Aorta (tissue), 5 donors: Measurements from ENCODE around the gene C4A. TPM values are rescaled to one million over a fixed set of nuclear protein-coding genes. Genes with fewer than 3 reads are reported as not detected.

Experiments used
- ATAC-seq: fragments of 200-7000 bp; cut with Tn5 transposase; one replicate; pipeline ENCODE4 v1.9.1; 2022; ENCODE audit warnings: moderate library complexity; ENCODE audit not compliant: low FRiP score
- DNase-seq, 2 donors: peaks; one replicate each; pipeline ENCODE4 v3.0.0-alpha.2; 2020
- H3K27ac ChIP-seq, 2 donors: one replicate each; pipeline ENCODE4 v1.5.1; 2013; ENCODE audit warnings: low read length in 2 of 2, mild to moderate bottlenecking in 2 of 2, moderate library complexity in 2 of 2, control low read depth in 1 of 2, inconsistent platforms in 1 of 2, low read depth in 1 of 2
- H3K27me3 ChIP-seq, 2 donors: one replicate each; pipeline ENCODE4 v1.6.1; 2013; ENCODE audit warnings: control low read depth in 1 of 2, low read length in 1 of 2, mild to moderate bottlenecking in 1 of 2, moderate library complexity in 1 of 2; ENCODE audit not compliant: insufficient read depth in 2 of 2, control insufficient read depth in 1 of 2
- H3K36me3 ChIP-seq, 2 donors: one replicate each; pipeline ENCODE4 v1.6.1; 2013; ENCODE audit warnings: control low read depth in 1 of 2, low read length in 1 of 2, mild to moderate bottlenecking in 1 of 2; ENCODE audit not compliant: insufficient read depth in 2 of 2, control insufficient read depth in 1 of 2
- H3K4me1 ChIP-seq, 2 donors: one replicate each; pipeline ENCODE4 v1.6.1; 2013; ENCODE audit warnings: low read length in 2 of 2, control low read depth in 1 of 2, mild to moderate bottlenecking in 1 of 2, moderate library complexity in 1 of 2; ENCODE audit not compliant: insufficient read depth in 2 of 2, control insufficient read depth in 1 of 2
- H3K4me3 ChIP-seq, 2 donors: one replicate each; pipeline ENCODE4 v1.5.1; 2013; ENCODE audit warnings: low read length in 2 of 2, control low read depth in 1 of 2, mild to moderate bottlenecking in 1 of 2
- H3K9me3 ChIP-seq: one replicate; pipeline ENCODE4 v1.6.1; 2013; ENCODE audit warnings: mild to moderate bottlenecking, low read length; ENCODE audit not compliant: control insufficient read depth
- WGBS, 2 donors: extraction: QIAGEN DNeasy Blood & Tissue Kit; methylation state at CpG; one replicate each; pipeline ENCODE4 v1.1.7; 2013; 5-methylcytosine and 5-hydroxymethylcytosine counted together
- intact Hi-C, 2 donors: fragments of 100-400 bp; cut with DNase I; formaldehyde crosslinking; loops; one replicate each; pipeline versions ENCODE4 v1.14.2 to v1.15.0; 2022
- polyA plus RNA-seq, 2 donors: library from polyadenylated mRNA; stranded (reverse); fragments of 200-250 nt; gene quantifications; one replicate each; pipeline ENCODE4 v1.2.3, GENCODE V29; 2013
- total RNA-seq, 2 donors: library from RNA; stranded (reverse); fragmentation: NEBNext Ultra II Directional; extraction: Animal tissue kit (Norgen Biotek cat#: 25700); gene quantifications; one replicate each; pipeline ENCODE4 v1.2.1, GENCODE V29; 2021
- donor health status: healthy with polysubstance abuse.
- donor health status: Bipolar disorder and iron deficiency.
- donor health status: DM: no; HTN: no; CAD: no.
- donor health status: DM: no; HTN: no; CAD: no.
- donor health status: DM: yes; HTN: yes; CAD: no.

Gene C4A
- total and polyA plus RNA-seq, 4 donors = 7.4 to 258 (median 94.8) TPM

- WGBS, 2 donors = 32 to 36% methylated on average over 5 of the region's 5 CpGs
- no peaks in the 10 kb centered on the region for H3K4me1 ChIP-seq
- DNase-seq (peak; percentile 80 to 90), ATAC-seq (peak; percentile 62)
- H3K27ac ChIP-seq = no peak overlapping the region
- no peak overlapping the region for H3K4me3 ChIP-seq
- H3K36me3 ChIP-seq = peaks cover 0 to 6% of the 10 kb centered on the region in 2 donors
- intact Hi-C loops = loop anchor here in 1 of 2 donors (5.0 kb wide), 3 partner anchors 50 to 270 kb away; partner anchors contain the start of genes DDAH2, LY6G5C and ZBTB12
- H3K27me3 ChIP-seq = no peaks in the 10 kb centered on the region
- no peaks in the 10 kb centered on the region for H3K9me3 ChIP-seq
Measured at GRCh38 chr6:31952140-31952805, 29.6 kb upstream of the C4A start.

- peaks cover 0 to 6% of the 10 kb centered on the region in 2 donors for H3K36me3 ChIP-seq
Measured at GRCh38 chr6:31952890-31953289, 29.0 kb upstream of the C4A start.

GRCh38 chr6:31954511-31954910 is 27.3 kb upstream of the C4A start:
- WGBS, 2 donors = 95 to 97% methylated on average over 28 of the region's 28 CpGs
- DNase-seq = peak in 1 of 2 donors; percentile 45
- intact Hi-C loops = loop anchor here in 1 of 2 donors (5.0 kb wide), 3 partner anchors 52 to 272 kb away; partner anchors contain the start of genes DDAH2, LY6G5C and ZBTB12

More at GRCh38 chr6:31952890-31953289, 29.0 kb upstream of the C4A start:
- no peak overlapping the region for H3K27ac ChIP-seq
- no peaks in the 10 kb centered on the region for H3K27me3 ChIP-seq
- H3K4me3 ChIP-seq = no peak overlapping the region
- 76 to 78% methylated on average over 5 of the region's 5 CpGs for WGBS, 2 donors
- H3K9me3 ChIP-seq = no peaks in the 10 kb centered on the region
- DNase-seq (no peak), ATAC-seq (no peak)
- intact Hi-C loops = loop anchor here in 1 of 2 donors (5.0 kb wide), 3 partner anchors 51 to 271 kb away; partner anchors contain the start of genes DDAH2, LY6G5C and ZBTB12
- H3K4me1 ChIP-seq = no peaks in the 10 kb centered on the region

GRCh38 chr6:31956796-31957195 is 25.1 kb upstream of the C4A start:
- Histone ChIP-seq H3K9me3 (no peaks in the 10 kb centered on the region), H3K4me3 (no peak overlapping the region), H3K27ac (no peak overlapping the region), H3K4me1 (no peaks in the 10 kb centered on the region), H3K27me3 (no peaks in the 10 kb centered on the region), H3K36me3 (peaks cover 0 to 6% of the 10 kb centered on the region in 2 donors)
- no peak for DNase-seq
- WGBS, 2 donors = 65 to 87% methylated on average over 3 of the region's 3 CpGs
- intact Hi-C loops = no loop called here
- ATAC-seq = no peak

More at GRCh38 chr6:31954511-31954910, 27.3 kb upstream of the C4A start:
- no peak overlapping the region for H3K4me3 ChIP-seq
- ATAC-seq = no peak
- H3K4me1 ChIP-seq = no peaks in the 10 kb centered on the region
- H3K27ac ChIP-seq = no peak overlapping the region
- H3K9me3 ChIP-seq = no peaks in the 10 kb centered on the region
- H3K27me3 ChIP-seq = no peaks in the 10 kb centered on the region
- H3K36me3 ChIP-seq = peaks cover 0 to 6% of the 10 kb centered on the region in 2 donors

GRCh38 chr6:31958412-31958740 is 23.5 kb upstream of the C4A start:
- DNase-seq = no peak

GRCh38 chr6:31958741-31959739 is 22.8 kb upstream of the C4A start, which contains the start of the genes NELFE and SKIC2:
NELFE (minus strand) TSS chr6:31958971; CDS start chr6:31958446, 525 bp downstream.
SKIC2 (plus strand) TSS chr6:31959175; CDS start chr6:31959193, 18 bp downstream.
- WGBS, 2 donors = 0 to 1% methylated on average over 59 of the region's 59 CpGs
- H3K9me3 ChIP-seq = no peaks in the 10 kb centered on the region
- H3K4me1 ChIP-seq = no peaks in the 10 kb centered on the region
- DNase-seq = peak; percentile 99 to 100
- peak; percentile 99 for ATAC-seq
- H3K36me3 ChIP-seq = peaks cover 0 to 6% of the 10 kb centered on the region in 2 donors
- H3K27me3 ChIP-seq = no peaks in the 10 kb centered on the region
- intact Hi-C loops = loop anchor here in 1 of 2 donors (1.0 kb wide), 1 partner anchor 13 kb away; the partner anchor contains the start of gene DXO
- H3K4me3 ChIP-seq = peak within 1 kb of the TSS; percentile 67 to 73
- peak within 1 kb of the TSS in 1 of 2 donors; percentile 55 for H3K27ac ChIP-seq

More at GRCh38 chr6:31958412-31958740, 23.5 kb upstream of the C4A start:
- peak overlapping the region; percentile 67 to 73 for H3K4me3 ChIP-seq
- H3K27ac ChIP-seq = peak overlapping the region in 1 of 2 donors; percentile 51
- intact Hi-C loops = no loop called here
- no peaks in the 10 kb centered on the region for H3K27me3 ChIP-seq
- H3K9me3 ChIP-seq = no peaks in the 10 kb centered on the region
- H3K4me1 ChIP-seq = no peaks in the 10 kb centered on the region
- peak; percentile 4 for ATAC-seq
- WGBS, 2 donors = 7 to 9% methylated on average over 11 of the region's 11 CpGs
- peaks cover 0 to 4% of the 10 kb centered on the region in 2 donors for H3K36me3 ChIP-seq

- ATAC-seq = no peak
- Histone ChIP-seq H3K9me3 (no peaks in the 10 kb centered on the region), H3K36me3 (peaks cover 0 to 11% of the 10 kb centered on the region in 2 donors), H3K27me3 (no peaks in the 10 kb centered on the region), H3K27ac (no peak overlapping the region), H3K4me1 (no peaks in the 10 kb centered on the region), H3K4me3 (no peak overlapping the region)
- no peak for DNase-seq
- intact Hi-C loops = no loop called here
- 90 to 93% methylated on average over 12 of the region's 12 CpGs for whole genome bisulfite sequencing, 2 donors
Measured at GRCh38 chr6:31961616-31962015, 20.2 kb upstream of the C4A start.

GRCh38 chr6:31963921-31964320 is 17.9 kb upstream of the C4A start:
- Histone ChIP-seq H3K27ac (no peak overlapping the region), H3K4me1 (no peaks in the 10 kb centered on the region), H3K4me3 (no peak overlapping the region), H3K9me3 (no peaks in the 10 kb centered on the region), H3K36me3 (peaks cover 0 to 18% of the 10 kb centered on the region in 2 donors), H3K27me3 (no peaks in the 10 kb centered on the region)
- WGBS, 2 donors = 94 to 95% methylated on average over 19 of the region's 19 CpGs
- peak in 1 of 2 donors; percentile 35 for DNase-seq
- ATAC-seq = no peak
- intact Hi-C loops = no loop called here
